HEK293 (cell line): ENCODE measurements around the gene KRTAP9-9.

Experiments
- CTCF ChIA-PET: fragments of 350-600 bp; formaldehyde crosslinking; extraction: SDS; loops from one replicate; lab custom pipeline; 2021; ENCODE audit warnings: antibody characterized with exemption; lab: Yijun Ruan, JAX
- POLR2A ChIA-PET: fragments of 300-600 bp; formaldehyde crosslinking; extraction: SDS; loops from one replicate; lab custom pipeline; 2020; ENCODE audit warnings: antibody characterized with exemption, inconsistent platforms; lab: Yijun Ruan, JAX
- H3K27ac ChIP-seq: fragments of 200-500 bp; sonication (Bioruptor generic); 2 replicates; pipeline ENCODE4 v1.5.1; 2014; ENCODE audit warnings: low read depth, low read length, control low read depth, inconsistent platforms; ENCODE audit errors: extremely low read depth
- H3K36me3 ChIP-seq, 2 experiments: fragments of 200-500 bp in 1 of 2; sonication (Bioruptor generic) in 1 of 2; 1 replicate in 1 of 2; 2 replicates in 1 of 2; pipeline ENCODE4 v1.5.1; 2014 to 2017; ENCODE audit warnings: inconsistent platforms in 2 of 2, low read length in 2 of 2; ENCODE audit not compliant: control insufficient read depth in 2 of 2, insufficient read depth in 1 of 2
- H3K4me1 ChIP-seq: fragments of 200-500 bp; sonication (Bioruptor generic); 2 replicates; pipeline ENCODE4 v1.5.1; 2014; ENCODE audit warnings: mild to moderate bottlenecking, low read length, inconsistent platforms; ENCODE audit not compliant: control insufficient read depth, insufficient read depth
- H3K4me3 ChIP-seq: 2 replicates; pipeline ENCODE4 v1.5.1; 2011; ENCODE audit warnings: low read depth, mild to moderate bottlenecking, control low read depth, low read length, moderate library complexity
- H3K9me3 ChIP-seq: fragments of 200-500 bp; sonication (Bioruptor generic); 2 replicates; pipeline ENCODE4 v1.5.1; 2014; ENCODE audit warnings: low read depth, low read length, inconsistent platforms; ENCODE audit not compliant: control insufficient read depth, insufficient read depth
- BCL11A ChIP-seq: fragments of 450-650 bp; formaldehyde crosslinking; IDR thresholded peaks from 2 replicates; pipeline ENCODE4 v1.5.1; 2016; ENCODE audit warnings: low read depth, missing biosample characterization, missing genetic modification characterization
- IKZF3 ChIP-seq: fragments of 450-650 bp; IDR thresholded peaks from 2 replicates; pipeline ENCODE4 v1.5.0; 2018; ENCODE audit warnings: missing biosample characterization, mild to moderate bottlenecking, missing genetic modification characterization, moderate library complexity
- KLF7 ChIP-seq: fragments of 450-650 bp; formaldehyde crosslinking; IDR thresholded peaks from 2 replicates; pipeline ENCODE4 v1.5.1; 2016; ENCODE audit warnings: missing biosample characterization, missing genetic modification characterization, borderline replicate concordance
- YY2 ChIP-seq: fragments of 450-650 bp; formaldehyde crosslinking; IDR thresholded peaks from 2 replicates; pipeline ENCODE4 v1.5.1; 2016; ENCODE audit warnings: missing biosample characterization, missing genetic modification characterization
- ZFP37 ChIP-seq: fragments of 450-650 bp; formaldehyde crosslinking; IDR thresholded peaks from 2 replicates; pipeline ENCODE4 v1.5.1; 2016; ENCODE audit warnings: missing biosample characterization, missing genetic modification characterization
- ZNF132 ChIP-seq: fragments of 450-650 bp; formaldehyde crosslinking; IDR thresholded peaks from 2 replicates; pipeline ENCODE4 v1.5.1; 2017; ENCODE audit warnings: missing biosample characterization, missing genetic modification characterization, borderline replicate concordance
- ZNF16 ChIP-seq: fragments of 450-650 bp; formaldehyde crosslinking; IDR thresholded peaks from 2 replicates; pipeline ENCODE4 v1.5.1; 2016; ENCODE audit warnings: low read depth, missing biosample characterization, missing genetic modification characterization
- ZNF174 ChIP-seq: fragments of 450-650 bp; formaldehyde crosslinking; IDR thresholded peaks from 2 replicates; pipeline ENCODE4 v1.5.0; 2017; ENCODE audit warnings: missing biosample characterization, mild to moderate bottlenecking, missing genetic modification characterization
- ZNF248 ChIP-seq: fragments of 450-650 bp; formaldehyde crosslinking; IDR thresholded peaks from 2 replicates; pipeline ENCODE4 v1.5.1; 2017; ENCODE audit warnings: missing biosample characterization, missing genetic modification characterization
- ZNF311 ChIP-seq: fragments of 450-650 bp; formaldehyde crosslinking; IDR thresholded peaks from 2 replicates; pipeline ENCODE4 v1.5.1; 2017; ENCODE audit warnings: missing biosample characterization, missing genetic modification characterization, borderline replicate concordance
- ZNF423 ChIP-seq: fragments of 450-650 bp; formaldehyde crosslinking; IDR thresholded peaks from 2 replicates; pipeline ENCODE4 v1.5.1; 2016; ENCODE audit warnings: missing biosample characterization, missing genetic modification characterization
- ZNF571 ChIP-seq: fragments of 450-650 bp; formaldehyde crosslinking; IDR thresholded peaks from 2 replicates; pipeline ENCODE4 v1.5.0; 2017; ENCODE audit warnings: missing biosample characterization, missing genetic modification characterization
- ZNF707 ChIP-seq: fragments of 450-650 bp; formaldehyde crosslinking; IDR thresholded peaks from 2 replicates; pipeline ENCODE4 v1.5.1; 2016; ENCODE audit warnings: missing biosample characterization, missing genetic modification characterization
- ZNF747 ChIP-seq: fragments of 450-650 bp; formaldehyde crosslinking; IDR thresholded peaks from 2 replicates; pipeline ENCODE4 v1.5.1; 2016; ENCODE audit warnings: missing biosample characterization, missing genetic modification characterization
- TF ChIP-seq, protein P1 (sequence below): fragments of 450-650 bp; formaldehyde crosslinking; conservative IDR thresholded peaks from 2 replicates; pipeline ENCODE4 v1.5.1; 2016; ENCODE audit warnings: low read depth, missing biosample characterization, missing genetic modification characterization
- TF ChIP-seq, protein P2 (sequence below): fragments of 450-650 bp; formaldehyde crosslinking; IDR thresholded peaks from 2 replicates; pipeline ENCODE4 v1.5.1; 2016; ENCODE audit warnings: missing biosample characterization, missing genetic modification characterization
- TF ChIP-seq, protein P3 (sequence below): fragments of 450-650 bp; formaldehyde crosslinking; optimal IDR thresholded peaks from 2 replicates; pipeline ENCODE3; 2016; ENCODE audit warnings: missing biosample characterization, mild to moderate bottlenecking, missing genetic modification characterization
- TF ChIP-seq, protein P4 (sequence below): fragments of 450-650 bp; formaldehyde crosslinking; IDR thresholded peaks from 2 replicates; pipeline ENCODE4 v1.5.1; 2017; ENCODE audit warnings: missing biosample characterization, missing genetic modification characterization
- TF ChIP-seq, protein P5 (sequence below): fragments of 450-650 bp; formaldehyde crosslinking; IDR thresholded peaks from 2 replicates; pipeline ENCODE4 v1.5.1; 2017; ENCODE audit warnings: missing biosample characterization, missing genetic modification characterization

The KRTAP9-9 gene

DNA sequence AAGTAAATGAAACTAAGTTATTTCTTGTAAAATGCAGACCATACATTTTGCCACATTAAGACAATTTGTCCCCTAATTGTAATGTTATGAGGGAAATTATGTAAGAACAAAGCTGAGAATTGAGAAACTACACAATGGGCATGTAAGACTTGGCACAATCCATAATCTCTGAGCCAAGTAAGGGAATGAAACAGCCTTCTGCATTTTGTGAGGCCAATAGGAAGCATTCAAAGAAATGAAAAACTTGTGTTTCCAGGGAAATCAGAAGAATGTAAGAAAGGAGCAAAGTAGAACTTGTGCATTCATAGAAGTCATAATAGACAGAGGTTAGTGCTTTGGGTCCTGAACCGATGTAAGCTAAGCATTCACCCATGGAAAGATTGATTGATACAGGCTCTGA lies 3.9 kb upstream of the KRTAP9-9 start (continued):
- TF ChIP-seq, protein P1, sequence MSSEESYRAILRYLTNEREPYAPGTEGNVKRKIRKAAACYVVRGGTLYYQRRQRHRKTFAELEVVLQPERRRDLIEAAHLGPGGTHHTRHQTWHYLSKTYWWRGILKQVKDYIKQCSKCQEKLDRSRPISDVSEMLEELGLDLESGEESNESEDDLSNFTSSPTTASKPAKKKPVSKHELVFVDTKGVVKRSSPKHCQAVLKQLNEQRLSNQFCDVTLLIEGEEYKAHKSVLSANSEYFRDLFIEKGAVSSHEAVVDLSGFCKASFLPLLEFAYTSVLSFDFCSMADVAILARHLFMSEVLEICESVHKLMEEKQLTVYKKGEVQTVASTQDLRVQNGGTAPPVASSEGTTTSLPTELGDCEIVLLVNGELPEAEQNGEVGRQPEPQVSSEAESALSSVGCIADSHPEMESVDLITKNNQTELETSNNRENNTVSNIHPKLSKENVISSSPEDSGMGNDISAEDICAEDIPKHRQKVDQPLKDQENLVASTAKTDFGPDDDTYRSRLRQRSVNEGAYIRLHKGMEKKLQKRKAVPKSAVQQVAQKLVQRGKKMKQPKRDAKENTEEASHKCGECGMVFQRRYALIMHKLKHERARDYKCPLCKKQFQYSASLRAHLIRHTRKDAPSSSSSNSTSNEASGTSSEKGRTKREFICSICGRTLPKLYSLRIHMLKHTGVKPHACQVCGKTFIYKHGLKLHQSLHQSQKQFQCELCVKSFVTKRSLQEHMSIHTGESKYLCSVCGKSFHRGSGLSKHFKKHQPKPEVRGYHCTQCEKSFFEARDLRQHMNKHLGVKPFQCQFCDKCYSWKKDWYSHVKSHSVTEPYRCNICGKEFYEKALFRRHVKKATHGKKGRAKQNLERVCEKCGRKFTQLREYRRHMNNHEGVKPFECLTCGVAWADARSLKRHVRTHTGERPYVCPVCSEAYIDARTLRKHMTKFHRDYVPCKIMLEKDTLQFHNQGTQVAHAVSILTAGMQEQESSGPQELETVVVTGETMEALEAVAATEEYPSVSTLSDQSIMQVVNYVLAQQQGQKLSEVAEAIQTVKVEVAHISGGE, result no peak
- TF ChIP-seq ZNF707 (tag by site-specific recombination) (no peak), IKZF3 (tag by site-specific recombination) (no peak), ZNF16 (tag by site-specific recombination) (no peak), BCL11A (tag by site-specific recombination) (no peak), ZNF248 (no peak)
- TF ChIP-seq, protein P2, sequence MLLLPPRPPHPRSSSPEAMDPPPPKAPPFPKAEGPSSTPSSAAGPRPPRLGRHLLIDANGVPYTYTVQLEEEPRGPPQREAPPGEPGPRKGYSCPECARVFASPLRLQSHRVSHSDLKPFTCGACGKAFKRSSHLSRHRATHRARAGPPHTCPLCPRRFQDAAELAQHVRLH (tag by site-specific recombination), result no peak

DNA sequence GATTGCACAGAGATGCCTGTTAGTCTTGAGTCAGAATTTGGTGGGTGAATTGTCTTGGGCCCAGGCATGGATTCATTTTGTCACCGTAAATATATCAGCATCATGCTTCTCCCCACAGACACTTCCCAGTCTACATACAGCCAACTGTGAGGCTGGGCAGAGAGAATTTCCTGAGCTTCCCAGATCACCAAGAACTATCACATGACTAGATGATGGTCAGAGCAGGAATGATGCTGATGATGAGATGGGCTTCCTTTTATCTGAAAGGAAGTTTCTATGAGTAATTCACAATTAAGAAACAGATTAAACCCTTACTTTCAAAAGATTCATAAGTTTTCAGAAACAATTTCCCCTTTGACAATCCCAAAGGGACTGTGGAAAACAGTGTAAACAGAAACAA lies 323 bp upstream of the KRTAP9-9 start:
- POLR2A ChIA-PET, result no interaction called here
- Histone ChIP-seq H3K27ac (no peak overlapping the region), H3K9me3 (no peaks in the 10 kb centered on the region), H3K36me3 (no peaks in the 10 kb centered on the region), H3K4me3 (no peak overlapping the region), H3K4me1 (no peaks in the 10 kb centered on the region)
- CTCF ChIA-PET, result interaction anchor here (0.6 to 2.0 kb wide), 2 partner anchors 294 to 333 kb away, joined by 3 to 8 read pairs; no protein-coding TSS in a partner anchor
- TF ChIP-seq ZNF132 (tag by site-specific recombination) (no peak), ZNF747 (tag by site-specific recombination) (no peak)
- TF ChIP-seq, protein P3, sequence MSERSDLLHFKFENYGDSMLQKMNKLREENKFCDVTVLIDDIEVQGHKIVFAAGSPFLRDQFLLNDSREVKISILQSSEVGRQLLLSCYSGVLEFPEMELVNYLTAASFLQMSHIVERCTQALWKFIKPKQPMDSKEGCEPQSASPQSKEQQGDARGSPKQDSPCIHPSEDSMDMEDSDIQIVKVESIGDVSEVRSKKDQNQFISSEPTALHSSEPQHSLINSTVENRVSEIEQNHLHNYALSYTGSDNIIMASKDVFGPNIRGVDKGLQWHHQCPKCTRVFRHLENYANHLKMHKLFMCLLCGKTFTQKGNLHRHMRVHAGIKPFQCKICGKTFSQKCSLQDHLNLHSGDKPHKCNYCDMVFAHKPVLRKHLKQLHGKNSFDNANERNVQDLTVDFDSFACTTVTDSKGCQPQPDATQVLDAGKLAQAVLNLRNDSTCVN, result no peak

DNA sequence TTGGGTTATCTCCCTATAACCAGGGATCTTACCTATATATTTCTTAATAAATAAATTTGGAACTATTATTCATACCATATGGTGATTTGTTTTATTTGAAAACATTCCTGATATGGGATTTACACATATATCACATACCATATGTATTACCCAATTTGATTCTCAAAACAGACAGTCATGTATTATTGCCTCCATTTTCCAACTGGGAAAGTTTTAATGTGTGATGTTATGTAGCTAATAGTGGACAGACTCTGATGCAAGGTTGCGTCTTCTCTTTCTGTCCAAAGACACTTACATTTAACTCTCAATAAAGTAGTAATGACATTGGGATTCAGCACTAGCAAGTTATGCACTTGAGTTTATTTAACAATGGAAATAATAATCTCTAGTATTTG lies 1.1 kb downstream of the KRTAP9-9 start:
- no peak overlapping the region for H3K4me3 ChIP-seq
- CTCF ChIA-PET, result no interaction called here
- no peaks in the 10 kb centered on the region for H3K4me1 ChIP-seq
- H3K9me3 ChIP-seq, result no peaks in the 10 kb centered on the region
- no peaks in the 10 kb centered on the region for H3K36me3 ChIP-seq
- POLR2A ChIA-PET, result no interaction called here
- H3K27ac ChIP-seq, result no peak overlapping the region
- no peak for TF ChIP-seq ZFP37 (tag by site-specific recombination)
- TF ChIP-seq, protein P4, sequence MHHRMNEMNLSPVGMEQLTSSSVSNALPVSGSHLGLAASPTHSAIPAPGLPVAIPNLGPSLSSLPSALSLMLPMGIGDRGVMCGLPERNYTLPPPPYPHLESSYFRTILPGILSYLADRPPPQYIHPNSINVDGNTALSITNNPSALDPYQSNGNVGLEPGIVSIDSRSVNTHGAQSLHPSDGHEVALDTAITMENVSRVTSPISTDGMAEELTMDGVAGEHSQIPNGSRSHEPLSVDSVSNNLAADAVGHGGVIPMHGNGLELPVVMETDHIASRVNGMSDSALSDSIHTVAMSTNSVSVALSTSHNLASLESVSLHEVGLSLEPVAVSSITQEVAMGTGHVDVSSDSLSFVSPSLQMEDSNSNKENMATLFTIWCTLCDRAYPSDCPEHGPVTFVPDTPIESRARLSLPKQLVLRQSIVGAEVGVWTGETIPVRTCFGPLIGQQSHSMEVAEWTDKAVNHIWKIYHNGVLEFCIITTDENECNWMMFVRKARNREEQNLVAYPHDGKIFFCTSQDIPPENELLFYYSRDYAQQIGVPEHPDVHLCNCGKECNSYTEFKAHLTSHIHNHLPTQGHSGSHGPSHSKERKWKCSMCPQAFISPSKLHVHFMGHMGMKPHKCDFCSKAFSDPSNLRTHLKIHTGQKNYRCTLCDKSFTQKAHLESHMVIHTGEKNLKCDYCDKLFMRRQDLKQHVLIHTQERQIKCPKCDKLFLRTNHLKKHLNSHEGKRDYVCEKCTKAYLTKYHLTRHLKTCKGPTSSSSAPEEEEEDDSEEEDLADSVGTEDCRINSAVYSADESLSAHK (tag by site-specific recombination), result no peak
- TF ChIP-seq, protein P5, sequence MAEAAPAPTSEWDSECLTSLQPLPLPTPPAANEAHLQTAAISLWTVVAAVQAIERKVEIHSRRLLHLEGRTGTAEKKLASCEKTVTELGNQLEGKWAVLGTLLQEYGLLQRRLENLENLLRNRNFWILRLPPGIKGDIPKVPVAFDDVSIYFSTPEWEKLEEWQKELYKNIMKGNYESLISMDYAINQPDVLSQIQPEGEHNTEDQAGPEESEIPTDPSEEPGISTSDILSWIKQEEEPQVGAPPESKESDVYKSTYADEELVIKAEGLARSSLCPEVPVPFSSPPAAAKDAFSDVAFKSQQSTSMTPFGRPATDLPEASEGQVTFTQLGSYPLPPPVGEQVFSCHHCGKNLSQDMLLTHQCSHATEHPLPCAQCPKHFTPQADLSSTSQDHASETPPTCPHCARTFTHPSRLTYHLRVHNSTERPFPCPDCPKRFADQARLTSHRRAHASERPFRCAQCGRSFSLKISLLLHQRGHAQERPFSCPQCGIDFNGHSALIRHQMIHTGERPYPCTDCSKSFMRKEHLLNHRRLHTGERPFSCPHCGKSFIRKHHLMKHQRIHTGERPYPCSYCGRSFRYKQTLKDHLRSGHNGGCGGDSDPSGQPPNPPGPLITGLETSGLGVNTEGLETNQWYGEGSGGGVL (tag by site-specific recombination), result no peak
- no peak for TF ChIP-seq ZNF571
- TF ChIP-seq YY2 (tag by site-specific recombination), result no peak
- no peak for TF ChIP-seq KLF7 (tag by site-specific recombination)
- TF ChIP-seq ZNF423, result no peak
- TF ChIP-seq ZNF174 (tag by site-specific recombination), result no peak
- no peak for TF ChIP-seq ZNF311 (tag by site-specific recombination)
- TF ChIP-seq, protein P1, result no peak
